GM12891 (cell line): ENCODE results near the gene AUH.
"Not testable (repeated sequence)": the region's sequence is repeated elsewhere in the genome, so short reads cannot be mapped to it uniquely, and the experiment has no call there.

ENCODE experiments used
- DNase-seq: peaks from one replicate; pipeline ENCODE4 v3.0.0; 2011; ENCODE audit warnings: low spot score; ENCODE audit not compliant: insufficient read length
- FAIRE-seq: peaks from 2 replicates; lab custom pipeline; 2011; peaks lifted over from hg19 to GRCh38; lab: Jason Lieb, UNC
- PAX5 ChIP-seq: IDR thresholded peaks from 2 replicates; pipeline ENCODE4 v1.6.1; 2011; ENCODE audit warnings: low read length, moderate library complexity, mild to moderate bottlenecking; ENCODE audit not compliant: insufficient read depth, severe bottlenecking
- POLR2A ChIP-seq: IDR thresholded peaks from 2 replicates; pipeline ENCODE4 v1.6.1; 2011; ENCODE audit warnings: low read depth, low read length, control low read depth
- POLR2AphosphoS5 ChIP-seq: IDR thresholded peaks from 2 replicates; pipeline ENCODE4 v1.6.1; 2011; ENCODE audit warnings: low read depth, low read length, control low read depth
- POU2F2 ChIP-seq: IDR thresholded peaks from 2 replicates; pipeline ENCODE4 v1.6.1; 2011; ENCODE audit warnings: low read depth, mild to moderate bottlenecking, control low read depth, low read length, moderate library complexity
- SPI1 ChIP-seq: IDR thresholded peaks from 2 replicates; pipeline ENCODE4 v1.6.1; 2011; ENCODE audit warnings: low read depth, low read length, control low read depth
- TAF1 ChIP-seq: IDR thresholded peaks from 2 replicates; pipeline ENCODE4 v1.6.1; 2011; ENCODE audit warnings: low read depth, low read length, control low read depth

AUH gene

GRCh38 chr9:91208837-91209236, 152.9 kb downstream of the AUH start:
- TF ChIP-seq POU2F2 (0 out of 2 replicates have a peak, but pooled peaks have one; percentile 15), POLR2A (no peak), SPI1 (0 out of 2 replicates have a peak, but pooled peaks have one; percentile 4)
- no peak for FAIRE-seq
- DNase-seq: no peak

DNA sequence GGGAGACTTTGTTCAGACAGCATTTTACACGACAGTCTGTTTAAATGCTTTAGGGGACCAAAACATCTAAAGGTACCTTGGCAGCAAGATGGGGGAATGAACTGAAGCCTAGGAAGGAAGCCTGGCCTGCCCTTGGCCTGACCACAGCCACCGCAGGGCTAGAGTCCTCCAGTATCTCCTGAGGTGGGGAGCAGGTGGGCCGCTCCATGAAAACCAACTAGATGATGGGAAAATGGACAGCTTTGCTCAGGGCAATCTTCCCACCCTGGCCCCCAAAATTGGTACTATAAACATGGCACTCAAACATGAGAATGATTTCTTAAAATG, 153.3 kb downstream of the AUH start:
- TF ChIP-seq SPI1: no peak
- no peak for TF ChIP-seq PAX5
- TF ChIP-seq POU2F2: no peak; the same call in 1 of the 2 replicates
- no peak for TF ChIP-seq POLR2A
- TF ChIP-seq TAF1: no peak
- TF ChIP-seq POLR2AphosphoS5: no peak
- DNase-seq (no peak), FAIRE-seq (no peak)

DNA sequence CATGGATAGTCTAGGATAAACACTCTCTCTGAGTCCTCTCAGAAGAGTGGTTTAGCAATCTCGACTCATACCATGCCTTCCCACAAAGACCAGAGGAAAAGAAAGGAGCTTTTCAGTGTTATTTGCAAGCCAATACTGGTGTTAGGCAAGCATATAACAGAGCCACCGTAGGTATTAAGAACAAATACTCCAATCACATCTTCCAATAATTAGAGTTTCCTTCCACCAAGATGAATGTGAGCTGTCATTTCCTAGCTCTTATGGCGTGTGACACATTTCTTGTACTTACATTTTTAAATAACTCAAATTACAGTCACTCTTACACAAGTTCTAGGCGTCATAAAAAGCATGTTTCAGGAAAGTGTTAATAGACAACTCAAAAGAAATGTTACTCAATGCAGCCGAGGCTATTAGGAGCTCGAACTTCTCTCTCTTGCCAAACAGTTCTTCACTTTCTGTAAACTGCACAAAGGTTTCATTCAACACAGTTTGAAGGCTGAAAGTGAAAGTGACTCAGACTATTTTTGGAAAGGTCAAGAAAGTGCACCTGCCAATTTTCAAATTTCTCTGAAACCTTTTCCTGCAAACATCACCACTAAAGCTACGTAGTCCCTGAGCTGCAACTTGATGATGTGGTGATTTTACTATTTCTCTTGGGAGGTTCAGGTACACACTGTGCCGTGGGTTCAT, 153.8 kb downstream of the AUH start:
- TF ChIP-seq POU2F2: no peak
- FAIRE-seq (peak; percentile 91), DNase-seq (no peak)

DNA sequence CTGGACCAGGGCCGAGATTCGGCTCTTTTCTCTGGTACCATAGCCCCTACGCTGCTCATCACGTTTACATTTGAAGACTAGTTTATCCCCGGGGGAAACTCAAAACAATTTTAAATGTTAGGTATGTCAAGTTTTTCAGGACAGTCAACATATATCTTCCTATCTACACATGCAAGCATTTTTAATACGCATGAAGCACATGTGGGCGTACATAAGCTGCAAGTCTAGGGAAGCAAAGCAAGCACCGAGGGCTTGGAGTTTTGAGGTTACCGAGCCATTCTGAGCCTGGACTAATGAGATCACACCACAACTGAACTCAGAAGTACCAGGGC, 154.4 kb downstream of the AUH start:
- TF ChIP-seq SPI1 (no peak), POLR2A (no peak), PAX5 (no peak), TAF1 (no peak), POU2F2 (no peak), POLR2AphosphoS5 (no peak)
- FAIRE-seq: peak; percentile 31
- DNase-seq: no peak

- FAIRE-seq: no peak
- TF ChIP-seq SPI1: no peak
- no peak for TF ChIP-seq POLR2AphosphoS5
- no peak for TF ChIP-seq PAX5
- TF ChIP-seq TAF1: no peak
- no peak for TF ChIP-seq POLR2A
- TF ChIP-seq POU2F2: no peak
- DNase-seq: no peak
Measured at GRCh38 chr9:91206806-91207205, 154.9 kb downstream of the AUH start.

- DNase-seq (no peak), FAIRE-seq (no peak)
- no peak for TF ChIP-seq POLR2A
- TF ChIP-seq POU2F2: no peak
- no peak for TF ChIP-seq TAF1
- TF ChIP-seq PAX5: no peak
- TF ChIP-seq POLR2AphosphoS5: no peak
- TF ChIP-seq SPI1: no peak
Measured at GRCh38 chr9:91202736-91203283, 158.9 kb downstream of the AUH start.

DNA sequence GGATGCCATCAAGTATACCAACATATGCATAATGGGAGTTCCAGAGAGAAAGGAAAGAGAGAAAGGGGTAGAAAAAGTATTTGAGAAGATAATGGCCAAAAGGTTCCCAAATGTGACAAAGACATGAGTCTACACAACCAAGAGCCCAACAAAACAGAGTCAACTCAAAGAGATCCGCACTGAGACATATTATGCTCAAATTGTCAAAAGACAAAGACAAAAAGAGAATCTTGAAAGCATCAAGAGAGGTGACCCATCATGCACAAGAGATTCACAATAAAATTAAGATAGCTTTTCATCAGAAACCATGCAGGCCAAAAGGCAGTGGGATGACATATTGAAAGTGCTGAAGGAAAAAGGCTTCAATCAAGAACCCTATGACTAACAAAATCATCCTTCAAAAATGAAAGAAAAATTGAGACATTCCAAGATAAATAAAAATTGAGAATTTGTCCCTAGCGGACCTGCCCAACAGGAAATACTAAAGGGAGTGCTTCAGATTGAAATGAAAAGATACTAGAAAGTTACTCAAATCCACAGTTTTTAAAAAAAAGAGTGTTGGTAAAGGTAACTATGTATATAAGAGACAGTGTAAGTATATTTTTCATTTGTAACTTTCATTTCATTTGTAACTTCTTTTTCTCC, 160.9 kb downstream of the AUH start:
- TF ChIP-seq PAX5: no peak
- no peak for TF ChIP-seq SPI1
- DNase-seq (no peak), FAIRE-seq (no peak)

DNA sequence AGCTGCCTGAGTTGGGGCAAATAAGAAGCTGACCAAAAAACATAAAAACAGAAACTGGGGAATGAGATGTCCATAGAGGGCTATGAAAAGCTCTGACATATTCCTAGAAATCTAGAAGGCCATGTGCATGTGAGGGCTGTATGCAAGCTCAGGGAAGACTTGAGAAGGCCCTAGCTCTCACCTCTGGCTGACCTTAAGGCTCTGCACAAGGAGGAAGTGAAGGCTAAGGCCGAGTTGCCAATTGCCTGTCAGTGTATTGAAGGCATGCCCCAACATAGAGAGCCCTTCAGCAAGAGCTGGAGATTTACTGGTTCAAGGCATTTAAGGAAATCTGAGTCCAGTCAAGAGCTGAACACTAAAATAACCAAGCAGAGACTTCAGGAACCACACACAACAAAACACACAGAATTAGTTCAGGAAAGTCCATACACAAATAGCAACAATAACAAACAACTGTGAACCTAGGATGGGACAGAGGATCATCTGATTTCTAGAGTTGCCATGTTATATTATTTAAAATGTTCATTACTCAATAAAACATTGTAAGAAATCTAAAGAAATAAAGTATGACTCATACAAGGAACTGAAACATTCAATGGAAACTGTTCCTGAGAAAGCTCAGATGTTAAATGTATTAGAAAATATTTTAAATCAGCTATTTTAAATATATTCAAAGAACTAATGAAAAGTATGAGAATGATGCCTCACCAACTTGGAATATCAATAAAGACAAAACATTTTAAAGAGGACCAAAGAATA, 161.8 kb downstream of the AUH start:
- FAIRE-seq (no peak), DNase-seq (no peak)
- TF ChIP-seq SPI1: no peak

DNA sequence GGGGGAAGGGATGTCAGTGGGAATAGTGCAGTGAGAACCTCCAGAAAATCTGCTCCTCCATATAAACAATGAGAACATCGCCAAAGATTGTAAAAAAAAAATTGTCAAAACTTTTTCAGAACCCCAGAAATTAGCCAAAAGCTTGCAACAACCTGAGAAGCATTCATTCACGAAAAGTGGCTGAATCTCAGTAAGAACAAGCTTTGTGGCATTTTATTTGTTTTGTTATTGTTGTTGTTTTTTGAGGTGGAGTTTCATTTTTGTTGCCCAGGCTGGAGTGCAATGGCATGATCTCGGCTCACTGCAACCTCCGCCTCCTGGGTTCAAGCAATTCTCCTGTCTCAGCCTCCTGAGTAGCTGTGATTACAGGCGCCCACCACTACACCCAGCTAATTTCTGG, 162.8 kb downstream of the AUH start:
- not testable (repeated sequence) for DNase-seq, FAIRE-seq

GRCh38 chr9:91198405-91198804, 163.3 kb downstream of the AUH start:
- no peak for FAIRE-seq
- DNase-seq: no peak
- no peak for TF ChIP-seq SPI1
- TF ChIP-seq TAF1: no peak
- TF ChIP-seq POLR2AphosphoS5: no peak
- TF ChIP-seq POLR2A: no peak
